Pons (tissue), 1 donor: ENCODE measurements around the gene TMEM51.

Experiments used
- DNase-seq: peaks from one replicate; pipeline ENCODE4 v3.0.0-alpha.2; 2016; ENCODE audit warnings: low spot score

Gene TMEM51

DNA sequence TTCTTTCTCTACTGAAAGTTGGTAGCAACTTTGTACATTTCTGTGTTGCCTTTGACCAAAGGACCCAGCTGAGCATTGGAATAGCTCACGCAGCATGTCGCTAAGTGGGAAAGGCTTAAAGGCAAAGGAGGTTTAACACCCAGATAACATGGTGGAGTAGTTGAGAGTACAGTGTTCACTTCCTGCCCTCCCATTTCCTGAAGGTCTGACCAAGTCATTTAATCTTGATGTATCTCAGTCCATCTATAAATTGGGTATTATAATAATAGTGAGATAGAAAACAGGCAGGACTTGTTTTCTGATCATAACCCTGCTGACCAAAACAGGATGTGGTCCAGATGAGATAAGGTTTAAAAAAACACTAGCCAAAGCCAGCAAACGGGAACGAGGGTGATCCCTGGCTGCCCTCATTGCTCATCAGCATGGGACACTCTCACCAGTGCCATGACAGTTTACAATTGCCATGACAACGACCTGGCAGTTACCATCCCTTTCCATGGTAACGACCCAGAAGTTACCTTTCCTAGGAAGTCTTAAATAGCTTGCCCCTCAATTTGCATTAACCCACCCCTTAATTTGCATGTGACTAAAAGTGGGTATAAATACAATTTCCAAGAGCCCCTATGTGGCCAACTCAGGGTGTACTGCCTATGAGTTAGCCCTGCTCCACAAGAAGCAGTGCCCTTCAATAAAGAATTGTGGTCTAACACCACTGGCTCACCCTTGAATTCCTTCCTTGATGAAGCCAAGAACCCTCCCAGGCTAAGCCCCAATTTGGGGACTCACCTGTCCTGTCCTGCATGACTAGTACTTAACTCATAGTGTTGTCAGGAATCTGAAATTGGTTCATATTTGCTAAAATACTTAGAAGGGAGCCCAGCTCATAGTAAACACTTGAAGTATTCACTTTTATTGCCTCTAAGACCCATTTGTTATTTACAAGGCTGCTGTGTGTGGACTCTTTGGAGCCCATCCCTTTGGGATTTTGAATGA lies 65.0 kb downstream of the TMEM51 start:
- no peak for DNase-seq

DNA sequence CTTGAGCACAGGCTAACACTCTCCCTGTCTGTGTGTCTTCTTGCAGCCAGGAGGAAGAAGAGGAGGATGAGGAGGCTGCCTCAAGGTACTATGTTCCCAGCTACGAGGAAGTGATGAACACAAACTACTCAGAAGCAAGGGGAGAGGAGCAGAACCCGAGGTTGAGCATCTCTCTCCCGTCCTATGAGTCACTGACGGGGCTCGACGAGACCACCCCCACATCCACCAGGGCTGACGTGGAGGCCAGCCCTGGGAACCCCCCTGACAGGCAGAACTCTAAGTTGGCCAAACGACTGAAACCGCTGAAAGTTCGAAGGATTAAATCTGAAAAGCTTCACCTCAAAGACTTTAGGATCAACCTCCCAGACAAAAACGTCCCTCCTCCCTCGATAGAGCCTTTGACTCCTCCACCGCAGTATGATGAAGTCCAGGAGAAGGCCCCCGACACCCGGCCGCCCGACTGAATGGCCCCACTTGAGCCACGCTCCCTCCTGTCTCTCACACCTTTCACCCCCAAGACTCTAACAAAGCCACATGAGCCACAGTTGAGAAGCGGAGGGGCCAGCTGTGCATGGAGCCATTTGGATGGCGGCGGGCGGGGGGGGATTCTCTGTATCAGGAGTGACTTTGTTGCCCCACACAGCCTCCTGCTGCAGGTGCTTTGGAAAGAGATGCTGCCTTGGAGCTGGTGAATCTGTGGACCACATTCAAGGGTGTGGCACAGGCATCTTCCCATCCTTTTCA lies 65.9 kb downstream of the TMEM51 start:
- DNase-seq, result no peak

- no peak for DNase-seq
Measured at GRCh38 chr1:15220024-15220392, 66.5 kb downstream of the TMEM51 start.

DNA sequence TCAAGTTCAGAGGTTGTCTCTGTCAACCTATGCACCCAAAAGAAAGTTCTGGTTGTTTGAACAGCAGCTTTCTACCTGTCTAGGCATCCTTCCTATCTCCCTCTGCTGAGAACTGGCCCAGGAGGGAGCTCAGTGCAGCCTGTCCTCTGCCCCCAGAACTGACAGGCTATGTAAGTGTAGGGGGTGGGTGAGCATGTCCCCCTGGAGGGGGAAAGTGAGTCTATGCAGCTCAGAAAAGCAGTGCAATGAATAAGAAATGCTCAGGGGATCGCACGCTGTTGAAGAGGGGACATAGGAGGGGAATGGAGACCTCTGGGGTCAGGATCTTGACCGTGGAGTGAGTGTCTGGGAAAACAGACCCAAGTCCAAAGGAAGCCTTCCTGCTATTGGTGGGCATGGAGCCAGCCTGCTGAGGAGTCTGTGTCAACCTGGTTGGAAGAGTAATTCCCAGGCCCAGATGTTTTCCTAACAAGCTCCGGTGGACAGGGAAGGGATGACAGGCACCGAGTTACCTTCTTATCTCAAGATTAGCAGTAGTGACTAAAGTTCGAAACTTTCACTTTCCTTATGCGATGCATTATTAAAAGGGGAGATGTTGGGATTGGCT lies 67.4 kb downstream of the TMEM51 start:
- DNase-seq, result no peak

- DNase-seq, result no peak
Measured at GRCh38 chr1:15222653-15223303, 69.2 kb downstream of the TMEM51 start.

GRCh38 chr1:15224259-15224869 lies 70.8 kb downstream of the TMEM51 start:
- peak; percentile 34 for DNase-seq

- DNase-seq, result no peak
Measured at GRCh38 chr1:15224974-15225373, 71.4 kb downstream of the TMEM51 start.

DNA sequence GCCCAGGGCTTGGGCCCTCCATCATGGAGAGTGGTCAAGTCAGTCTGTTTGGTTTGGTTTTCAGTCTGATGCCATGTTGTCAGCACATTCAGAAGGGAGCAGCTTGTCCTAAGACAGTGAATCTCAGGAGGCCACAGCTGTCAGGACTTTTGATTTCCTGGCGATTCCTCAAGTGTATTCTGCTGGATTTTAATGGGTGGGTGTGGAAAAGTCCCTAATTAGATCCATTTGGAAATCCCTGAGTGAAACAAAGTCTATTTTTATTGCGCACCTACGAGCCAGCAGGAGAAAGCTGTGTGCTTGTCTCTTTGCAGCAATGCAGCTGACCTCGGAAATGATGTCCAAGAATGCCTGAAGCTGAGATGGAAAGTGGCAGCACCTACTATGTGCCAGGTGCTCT lies 71.9 kb downstream of the TMEM51 start:
- DNase-seq, result no peak

GRCh38 chr1:15226388-15227255 lies 73.1 kb downstream of the TMEM51 start:
- DNase-seq, result no peak

GRCh38 chr1:15229707-15230131 lies 76.2 kb downstream of the TMEM51 start:
- no peak for DNase-seq

- DNase-seq, result peak; percentile 41
Measured at GRCh38 chr1:15231714-15232201, 78.2 kb downstream of the TMEM51 start.

GRCh38 chr1:15233689-15234088 lies 80.1 kb downstream of the TMEM51 start:
- DNase-seq, result no peak

- no peak for DNase-seq
Measured at GRCh38 chr1:15236321-15236721, 82.8 kb downstream of the TMEM51 start.

DNA sequence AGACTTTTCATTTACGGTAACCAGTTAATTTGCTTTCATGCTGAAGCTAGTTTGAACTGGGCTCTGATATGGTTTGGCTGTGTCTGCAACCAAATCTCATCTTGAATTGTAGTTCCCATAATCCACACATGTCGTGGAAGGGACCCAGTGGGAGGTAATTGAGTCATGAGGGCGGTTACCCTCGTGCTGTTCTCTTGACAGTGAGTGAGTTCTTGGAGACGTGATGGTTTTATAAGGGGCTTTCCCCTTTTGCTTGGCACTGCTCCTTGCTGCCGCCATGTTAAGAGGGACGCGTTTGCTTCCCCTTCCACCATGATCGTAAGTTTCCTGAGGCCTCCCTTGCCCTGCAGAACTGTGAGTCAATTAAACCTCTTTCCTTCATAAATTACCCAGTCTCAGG lies 83.2 kb downstream of the TMEM51 start:
- DNase-seq, result no peak

- no peak for DNase-seq
Measured at GRCh38 chr1:15238789-15239188, 85.2 kb downstream of the TMEM51 start.

GRCh38 chr1:15242766-15243165 lies 89.2 kb downstream of the TMEM51 start:
- DNase-seq, result no peak

GRCh38 chr1:15243275-15244043 lies 89.9 kb downstream of the TMEM51 start:
- DNase-seq, result no peak

DNA sequence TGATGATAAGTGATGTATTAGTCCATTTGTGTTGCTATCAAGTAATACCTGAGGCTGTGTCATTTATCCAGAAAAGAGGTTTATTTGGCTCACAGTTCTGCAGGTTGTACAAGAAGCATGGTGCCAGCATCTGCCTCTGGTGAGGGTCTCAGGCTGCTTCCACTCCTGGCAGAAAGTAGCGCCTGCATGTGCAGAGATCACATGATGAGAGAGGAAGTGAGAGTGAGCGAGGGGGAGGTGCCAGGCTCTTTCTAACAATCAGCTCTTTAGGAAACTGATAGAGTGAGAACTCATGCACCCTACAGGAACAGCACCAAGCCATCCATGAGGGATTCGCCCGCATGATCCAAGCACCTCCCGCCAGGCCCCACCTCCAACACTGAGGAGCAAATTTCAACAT lies 91.3 kb downstream of the TMEM51 start:
- no peak for DNase-seq

DNA sequence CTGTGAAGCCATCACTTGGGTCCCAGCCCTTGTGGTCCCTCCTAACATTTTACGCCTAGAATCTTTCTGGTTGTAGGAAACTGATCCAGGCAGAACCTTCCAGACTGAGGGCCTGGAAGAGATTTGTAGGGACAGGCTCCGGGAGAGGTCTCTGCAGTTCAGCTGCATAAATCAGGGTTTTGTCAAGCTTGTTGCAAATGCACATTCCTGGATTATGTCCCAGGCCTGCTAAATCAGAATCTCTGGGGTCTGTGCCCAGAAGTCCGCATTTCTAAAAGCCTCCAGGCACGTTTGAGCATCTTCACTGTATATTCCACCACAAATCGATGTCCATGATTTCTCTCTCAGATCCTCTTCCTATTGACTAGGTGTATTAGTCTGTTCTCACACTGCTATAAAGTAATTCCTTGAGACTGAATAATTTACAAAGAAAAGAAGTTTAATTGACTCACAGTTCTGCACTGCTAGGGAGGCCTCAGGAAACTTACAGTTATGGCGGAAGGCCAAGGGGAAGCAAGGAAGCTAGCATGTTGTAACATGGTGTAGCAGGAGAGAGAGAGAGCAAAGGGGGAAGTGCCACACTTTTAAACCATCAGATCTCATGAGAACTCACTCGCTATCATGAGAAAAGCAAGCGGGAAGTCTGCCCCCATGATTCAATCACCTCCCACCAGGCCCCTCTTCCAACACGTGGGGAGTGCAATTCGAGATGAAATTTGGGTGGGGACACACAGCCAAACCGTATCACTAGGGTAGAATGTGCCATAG lies 92.2 kb downstream of the TMEM51 start:
- DNase-seq, result peak; percentile 41
